HepG2 (cell line): ENCODE results near the gene RAMP3. TPM values are rescaled to one million over a fixed set of nuclear protein-coding genes. Genes with fewer than 3 reads are reported as not detected.

ENCODE experiments used
- ATAC-seq: fragments of 200-7000 bp; cut with Tn5 transposase; 3 replicates; pipeline ENCODE4 v1.9.1; 2020; ENCODE audit warnings: mild to moderate bottlenecking, moderate library complexity
- BruUV-seq: library from RNA; stranded (reverse); fragments of 400-500 nt; replicated peaks from 2 replicates; lab custom pipeline; 2021; lab: Mats Ljungman, UMichigan
- CTCF ChIA-PET: fragments of 300-600 bp; formaldehyde crosslinking; extraction: SDS; loops from one replicate; lab custom pipeline; 2021; ENCODE audit warnings: low total read pairs, inconsistent platforms, low intra/inter-chr PET ratio; lab: Yijun Ruan, JAX
- POLR2A ChIA-PET: fragments of 350-600 bp; sonication (Branson Sonifier 250); formaldehyde crosslinking; loops from one replicate; lab custom pipeline; 2020; ENCODE audit warnings: antibody characterized with exemption, inconsistent platforms; lab: Yijun Ruan, JAX
- DNase-seq: peaks from one replicate; pipeline ENCODE4 v3.0.0-alpha.2; 2015; ENCODE audit warnings: low spot score
- FAIRE-seq: peaks from 3 replicates; lab custom pipeline; 2011; peaks lifted over from hg19 to GRCh38; lab: Jason Lieb, UNC
- H2AFZ ChIP-seq: one replicate; pipeline ENCODE4 v1.6.1; 2011; ENCODE audit warnings: low read length, inconsistent platforms
- H3K27ac ChIP-seq: fragments of 300-600 bp; 3 replicates; pipeline ENCODE4 v1.8.0; 2011; ENCODE audit warnings: mixed run types, mild to moderate bottlenecking, mixed read lengths, low read length, inconsistent platforms; ENCODE audit not compliant: insufficient read depth; ENCODE audit errors: extremely low read length
- H3K27me3 ChIP-seq, 2 experiments: fragments of 200-600 bp in 1 of 2; 2 replicates in 1 of 2; 3 replicates in 1 of 2; pipeline versions ENCODE4 v1.6.0 to v1.8.0; 2011; ENCODE audit warnings: low read length in 2 of 2, mild to moderate bottlenecking in 2 of 2, moderate library complexity in 2 of 2, inconsistent platforms in 1 of 2; ENCODE audit not compliant: insufficient read depth in 2 of 2, control insufficient read depth in 1 of 2
- H3K36me3 ChIP-seq, 2 experiments: fragments of 200-600 bp in 1 of 2; replicated peaks in 1 of 2; 2 replicates in 1 of 2; 3 replicates in 1 of 2; pipeline versions ENCODE4 v1.5.1 to v1.8.0; 2011; ENCODE audit warnings: low read length in 2 of 2, inconsistent platforms in 1 of 2; ENCODE audit not compliant: insufficient read depth in 2 of 2, control insufficient read depth in 1 of 2
- H3K4me1 ChIP-seq: 2 replicates; pipeline ENCODE4 v1.5.1; 2012; ENCODE audit warnings: low read length, inconsistent platforms; ENCODE audit not compliant: insufficient read depth
- H3K4me2 ChIP-seq: 2 replicates; pipeline ENCODE4 v1.6.0; 2011; ENCODE audit warnings: low read depth, low read length, inconsistent platforms
- H3K4me3 ChIP-seq, 3 experiments: fragments of 200-600 bp in 1 of 3; sonication (generic), shearing (Covaris generic) in 1 of 3; replicated peaks in 1 of 3; 2 replicates each; pipeline ENCODE4 v1.5.1; 2011 to 2016; ENCODE audit warnings: low read length in 3 of 3, inconsistent platforms in 2 of 3, low read depth in 2 of 3, mild to moderate bottlenecking in 2 of 3, control low read depth in 1 of 3, mixed read lengths in 1 of 3; ENCODE audit not compliant: insufficient read depth in 1 of 3
- H3K79me2 ChIP-seq: one replicate; pipeline ENCODE4 v1.6.1; 2011; ENCODE audit warnings: low read length, inconsistent platforms; ENCODE audit not compliant: insufficient read depth
- H3K9ac ChIP-seq: 2 replicates; pipeline ENCODE4 v1.6.0; 2011; ENCODE audit warnings: mild to moderate bottlenecking, low read depth, low read length, inconsistent platforms; ENCODE audit not compliant: insufficient read depth
- H3K9me3 ChIP-seq: 2 replicates; pipeline ENCODE4 v1.5.1; 2012; ENCODE audit warnings: mild to moderate bottlenecking, low read length
- H4K20me1 ChIP-seq: 2 replicates; pipeline ENCODE4 v1.6.0; 2011; ENCODE audit warnings: inconsistent platforms, mild to moderate bottlenecking, low read length, moderate library complexity; ENCODE audit not compliant: insufficient read depth
- ARID2 ChIP-seq: sonication (generic); formaldehyde crosslinking; IDR thresholded peaks from 2 replicates; pipeline ENCODE4 v1.8.1; 2022; ENCODE audit warnings: mild to moderate bottlenecking, missing genetic modification reagents, borderline replicate concordance
- LCORL ChIP-seq, 2 experiments: fragments of 450-650 bp in 1 of 2; sonication (generic) in 1 of 2; formaldehyde crosslinking in 1 of 2; IDR thresholded peaks; 2 replicates each; pipeline versions ENCODE4 v1.5.0 to v1.6.1; 2017 to 2020; ENCODE audit warnings: antibody characterized with exemption in 1 of 2, missing genetic modification reagents in 1 of 2
- MEF2D ChIP-seq: sonication (generic); formaldehyde crosslinking; IDR thresholded peaks from 2 replicates; pipeline ENCODE4 v1.5.1; 2020; ENCODE audit warnings: mild to moderate bottlenecking, missing genetic modification reagents
- NFIC ChIP-seq: IDR thresholded peaks from 2 replicates; pipeline ENCODE4 v1.6.1; 2012; ENCODE audit warnings: mild to moderate bottlenecking, low read length, inconsistent platforms
- PRDM15 ChIP-seq: sonication (generic); formaldehyde crosslinking; IDR thresholded peaks from 2 replicates; pipeline ENCODE4 v1.4.0; 2020; ENCODE audit warnings: missing genetic modification reagents
- RAD51 ChIP-seq: fragments of 450-650 bp; IDR thresholded peaks from 2 replicates; pipeline ENCODE4 v1.6.1; 2016; ENCODE audit warnings: borderline replicate concordance
- REL ChIP-seq: sonication (generic); formaldehyde crosslinking; conservative IDR thresholded peaks from 2 replicates; pipeline ENCODE4 v1.8.0; 2022; ENCODE audit warnings: mild to moderate bottlenecking, missing genetic modification reagents, moderate library complexity
- SALL2 ChIP-seq: sonication (generic); formaldehyde crosslinking; IDR thresholded peaks from 2 replicates; pipeline ENCODE4 v1.8.1; 2023; ENCODE audit warnings: mild to moderate bottlenecking, missing genetic modification reagents, inconsistent platforms
- TEAD2 ChIP-seq: sonication (generic); formaldehyde crosslinking; IDR thresholded peaks from 2 replicates; pipeline ENCODE4 v1.9.0; 2021; ENCODE audit warnings: missing genetic modification reagents
- XBP1 ChIP-seq: sonication (generic); formaldehyde crosslinking; IDR thresholded peaks from 2 replicates; pipeline ENCODE4 v1.5.0; 2020; ENCODE audit warnings: missing genetic modification reagents
- ZBTB37 ChIP-seq: sonication (generic); formaldehyde crosslinking; IDR thresholded peaks from 2 replicates; pipeline ENCODE4 v1.4.0; 2020; ENCODE audit warnings: mild to moderate bottlenecking, missing genetic modification reagents
- ZFY ChIP-seq: sonication (generic); formaldehyde crosslinking; IDR thresholded peaks from 2 replicates; pipeline ENCODE4 v1.4.0; 2020; ENCODE audit warnings: missing genetic modification reagents
- ZNF20 ChIP-seq: sonication (generic); formaldehyde crosslinking; IDR thresholded peaks from 2 replicates; pipeline ENCODE4 v1.4.0; 2020; ENCODE audit warnings: mild to moderate bottlenecking, moderate library complexity, missing genetic modification reagents
- ZNF34 ChIP-seq: sonication (generic); formaldehyde crosslinking; IDR thresholded peaks from 2 replicates; pipeline ENCODE4 v1.4.0; 2020; ENCODE audit warnings: mild to moderate bottlenecking, missing genetic modification reagents, borderline replicate concordance
- ZNF598 ChIP-seq: sonication (generic); formaldehyde crosslinking; IDR thresholded peaks from 2 replicates; pipeline ENCODE4 v1.5.1; 2020; ENCODE audit warnings: mild to moderate bottlenecking, missing genetic modification reagents, borderline replicate concordance
- ZNF740 ChIP-seq: sonication (generic); formaldehyde crosslinking; IDR thresholded peaks from 2 replicates; pipeline ENCODE4 v1.4.0; 2020; ENCODE audit warnings: missing genetic modification reagents
- ZNF816 ChIP-seq: sonication (generic); formaldehyde crosslinking; IDR thresholded peaks from 2 replicates; pipeline ENCODE4 v1.8.0; 2022; ENCODE audit warnings: missing genetic modification reagents, mild to moderate bottlenecking, borderline replicate concordance
- ZNF841 ChIP-seq: sonication (generic); formaldehyde crosslinking; IDR thresholded peaks from 2 replicates; pipeline ENCODE4 v1.8.1; 2023; ENCODE audit warnings: missing genetic modification reagents, borderline replicate concordance
- ZSCAN12 ChIP-seq: sonication (generic); formaldehyde crosslinking; IDR thresholded peaks from 2 replicates; pipeline ENCODE4 v1.9.0; 2021; ENCODE audit warnings: mild to moderate bottlenecking, missing genetic modification reagents
- ZSCAN29 ChIP-seq: sonication (generic); formaldehyde crosslinking; conservative IDR thresholded peaks from 2 replicates; pipeline ENCODE4 v1.4.0; 2020; ENCODE audit warnings: mild to moderate bottlenecking, missing genetic modification reagents
- WGBS: methylation state at CpG from one replicate; pipeline ENCODE4 v1.1.6; 2017; ENCODE audit warnings: low lambda C conversion rate; 5-methylcytosine and 5-hydroxymethylcytosine counted together
- in situ Hi-C: cut with HindIII; loops from 2 replicates; pipeline ENCODE4 v1.10.0; 2017; ENCODE audit warnings: low pct_unique_long_range_greater_than_20kb; ENCODE audit not compliant: extremely low pct_ligation_motif_present
- intact Hi-C: fragments of 100-400 bp; cut with micrococcal nuclease; formaldehyde crosslinking; loops from one replicate; pipeline ENCODE4 v1.10.0; 2022; ENCODE audit not compliant: unreplicated experiment
- polyA plus RNA-seq, 8 experiments: library from polyadenylated mRNA; depleted of rRNA in 3 of 8; stranded (reverse) in 7 of 8; unstranded in 1 of 8; fragments of >200 nt; fragmentation: Illumina TruSeq in 4 of 8; extraction: Trizol in 4 of 8; gene quantifications; 2 replicates each; pipeline versions ENCODE4 v1.2.1 to v1.2.3, GENCODE V29; 2011 to 2016; ENCODE audit warnings: low read depth in 4 of 8, missing spikeins in 1 of 8, mixed read lengths in 1 of 8; ENCODE audit not compliant: insufficient read depth in 1 of 8
- total RNA-seq, 5 experiments: library from RNA; depleted of rRNA; stranded (reverse); fragments of >200 nt; fragmentation: Illumina TruSeq; extraction: Trizol; gene quantifications; 2 replicates each; pipeline ENCODE4 v1.2.3, GENCODE V29; 2016; ENCODE audit warnings: low read depth in 1 of 5

Gene RAMP3
- total and polyA plus RNA-seq, 2 of the 13 experiments (the other 11 are each of a cell fraction or from before 2014, with no cell fraction given), result not detected

- H3K36me3 ChIP-seq, result no peaks in the 10 kb centered on the region
- ATAC-seq, result no peak
- H3K4me3 ChIP-seq, result no peak overlapping the region
Observed at GRCh38 chr7:45187089-45187945, 29.7 kb downstream of the RAMP3 start.

More at GRCh38 chr7:45187089-45187945, 29.7 kb downstream of the RAMP3 start:
- H3K9me3 ChIP-seq, result no peaks in the 10 kb centered on the region
- no TSS peak for BruUV-seq
- H2AFZ ChIP-seq, result no peak overlapping the region
- no peak overlapping the region for H3K27ac ChIP-seq
- FAIRE-seq, result no peak
- POLR2A ChIA-PET, result no interaction called here
- no peaks in the 10 kb centered on the region for H3K79me2 ChIP-seq
- intact Hi-C loops (no loop called here), in situ Hi-C loops (no loop called here)
- peaks cover 6 to 58% of the 10 kb centered on the region in 2 experiments; a peak in 4 of 5 replicates for H3K27me3 ChIP-seq
- no peak overlapping the region for H3K4me2 ChIP-seq
- H3K4me1 ChIP-seq, result no peaks in the 10 kb centered on the region
- TF ChIP-seq ZFY (CRISPR knock-in tag) (no peak), LCORL (IDR thresholded peaks at IDR 0.05) (no peak), LCORL (CRISPR knock-in tag; IDR thresholded peaks at IDR 0.05) (no peak), PRDM15 (CRISPR knock-in tag) (no peak), ZNF841 (CRISPR knock-in tag) (no peak), REL (no peak), ZNF816 (no peak), ZBTB37 (CRISPR knock-in tag) (no peak), ZNF20 (no peak), ZNF740 (CRISPR knock-in tag) (no peak), SALL2 (CRISPR knock-in tag) (no peak), NFIC (no peak), ZSCAN29 (CRISPR knock-in tag) (no peak), TEAD2 (CRISPR knock-in tag) (no peak), XBP1 (CRISPR knock-in tag) (no peak), MEF2D (CRISPR knock-in tag) (no peak), ZNF34 (CRISPR knock-in tag) (no peak), ZNF598 (CRISPR knock-in tag) (no peak), RAD51 (no peak), ZSCAN12 (CRISPR knock-in tag) (no peak), ARID2 (CRISPR knock-in tag) (no peak)
- no peak for DNase-seq
- WGBS, result 9% methylated on average over 7 of the region's 9 CpGs
- no peaks in the 10 kb centered on the region for H4K20me1 ChIP-seq
- H3K9ac ChIP-seq, result no peak overlapping the region
- CTCF ChIA-PET, result no interaction called here
